ENCODE measurements around the gene CSAD.

DNA sequence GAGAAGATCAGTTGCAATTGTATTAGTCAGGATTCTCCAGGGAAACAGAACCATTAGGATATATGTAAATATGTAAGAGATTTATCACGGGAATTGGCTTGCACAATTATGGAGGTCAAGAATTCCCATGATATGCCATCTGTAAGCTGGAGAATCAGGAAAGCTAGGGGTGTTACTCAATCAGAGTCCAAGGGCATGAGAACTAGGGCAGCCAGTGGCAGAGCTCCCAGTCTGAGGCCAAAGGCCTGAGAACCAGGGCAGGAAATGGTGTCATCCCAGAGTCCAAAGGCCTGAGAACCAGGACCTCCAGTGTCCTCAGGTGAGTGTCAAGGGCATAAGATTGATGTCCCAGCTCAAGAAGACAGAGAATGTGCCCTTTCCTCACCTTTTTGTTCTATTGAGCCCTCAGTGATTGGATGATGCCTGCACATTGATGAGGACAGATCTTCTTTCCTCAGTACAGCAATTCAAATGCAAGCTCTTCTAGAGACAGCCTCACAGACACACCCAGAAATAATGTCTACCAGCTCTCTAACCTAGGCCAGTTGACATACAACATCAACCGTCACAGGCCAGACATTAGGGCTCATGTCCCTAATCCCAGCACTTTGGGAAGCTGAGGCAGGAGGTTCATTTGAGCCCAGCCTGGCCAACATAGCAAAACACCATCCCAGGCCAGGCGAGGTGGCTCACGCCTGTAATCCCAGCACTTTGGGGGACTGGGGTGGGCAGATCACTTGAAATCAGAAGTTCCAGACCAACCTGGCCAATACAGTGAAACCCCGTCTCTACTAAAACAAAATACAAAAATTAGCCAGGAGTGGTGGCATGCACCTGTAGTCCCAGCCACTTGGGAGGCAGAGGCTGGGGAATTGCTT lies 35.1 kb downstream of the CSAD start:
- TF ChIP-seq, protein P1, sequence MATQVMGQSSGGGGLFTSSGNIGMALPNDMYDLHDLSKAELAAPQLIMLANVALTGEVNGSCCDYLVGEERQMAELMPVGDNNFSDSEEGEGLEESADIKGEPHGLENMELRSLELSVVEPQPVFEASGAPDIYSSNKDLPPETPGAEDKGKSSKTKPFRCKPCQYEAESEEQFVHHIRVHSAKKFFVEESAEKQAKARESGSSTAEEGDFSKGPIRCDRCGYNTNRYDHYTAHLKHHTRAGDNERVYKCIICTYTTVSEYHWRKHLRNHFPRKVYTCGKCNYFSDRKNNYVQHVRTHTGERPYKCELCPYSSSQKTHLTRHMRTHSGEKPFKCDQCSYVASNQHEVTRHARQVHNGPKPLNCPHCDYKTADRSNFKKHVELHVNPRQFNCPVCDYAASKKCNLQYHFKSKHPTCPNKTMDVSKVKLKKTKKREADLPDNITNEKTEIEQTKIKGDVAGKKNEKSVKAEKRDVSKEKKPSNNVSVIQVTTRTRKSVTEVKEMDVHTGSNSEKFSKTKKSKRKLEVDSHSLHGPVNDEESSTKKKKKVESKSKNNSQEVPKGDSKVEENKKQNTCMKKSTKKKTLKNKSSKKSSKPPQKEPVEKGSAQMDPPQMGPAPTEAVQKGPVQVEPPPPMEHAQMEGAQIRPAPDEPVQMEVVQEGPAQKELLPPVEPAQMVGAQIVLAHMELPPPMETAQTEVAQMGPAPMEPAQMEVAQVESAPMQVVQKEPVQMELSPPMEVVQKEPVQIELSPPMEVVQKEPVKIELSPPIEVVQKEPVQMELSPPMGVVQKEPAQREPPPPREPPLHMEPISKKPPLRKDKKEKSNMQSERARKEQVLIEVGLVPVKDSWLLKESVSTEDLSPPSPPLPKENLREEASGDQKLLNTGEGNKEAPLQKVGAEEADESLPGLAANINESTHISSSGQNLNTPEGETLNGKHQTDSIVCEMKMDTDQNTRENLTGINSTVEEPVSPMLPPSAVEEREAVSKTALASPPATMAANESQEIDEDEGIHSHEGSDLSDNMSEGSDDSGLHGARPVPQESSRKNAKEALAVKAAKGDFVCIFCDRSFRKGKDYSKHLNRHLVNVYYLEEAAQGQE (IDR thresholded peaks at IDR 0.05; ENCODE audit: insufficient read depth in 1 of 2, low read depth in 2 of 2, low read length in 1 of 2) = no peak
- TF ChIP-seq, protein P2, sequence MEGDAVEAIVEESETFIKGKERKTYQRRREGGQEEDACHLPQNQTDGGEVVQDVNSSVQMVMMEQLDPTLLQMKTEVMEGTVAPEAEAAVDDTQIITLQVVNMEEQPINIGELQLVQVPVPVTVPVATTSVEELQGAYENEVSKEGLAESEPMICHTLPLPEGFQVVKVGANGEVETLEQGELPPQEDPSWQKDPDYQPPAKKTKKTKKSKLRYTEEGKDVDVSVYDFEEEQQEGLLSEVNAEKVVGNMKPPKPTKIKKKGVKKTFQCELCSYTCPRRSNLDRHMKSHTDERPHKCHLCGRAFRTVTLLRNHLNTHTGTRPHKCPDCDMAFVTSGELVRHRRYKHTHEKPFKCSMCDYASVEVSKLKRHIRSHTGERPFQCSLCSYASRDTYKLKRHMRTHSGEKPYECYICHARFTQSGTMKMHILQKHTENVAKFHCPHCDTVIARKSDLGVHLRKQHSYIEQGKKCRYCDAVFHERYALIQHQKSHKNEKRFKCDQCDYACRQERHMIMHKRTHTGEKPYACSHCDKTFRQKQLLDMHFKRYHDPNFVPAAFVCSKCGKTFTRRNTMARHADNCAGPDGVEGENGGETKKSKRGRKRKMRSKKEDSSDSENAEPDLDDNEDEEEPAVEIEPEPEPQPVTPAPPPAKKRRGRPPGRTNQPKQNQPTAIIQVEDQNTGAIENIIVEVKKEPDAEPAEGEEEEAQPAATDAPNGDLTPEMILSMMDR (IDR thresholded peaks at IDR 0.05) = no peak
